Caco-2 (cell line): ENCODE measurements around the gene MEG3. TPM values are rescaled to one million over a fixed set of nuclear protein-coding genes. Genes with fewer than 3 reads are reported as not detected.
A peak's percentile ranks its signal among the peaks of the same experiment; 100 is the strongest.

ENCODE experiments used
- BruUV-seq: library from RNA; stranded (reverse); fragments of 400-500 nt; replicated peaks from 2 replicates; lab custom pipeline; 2021; lab: Mats Ljungman, UMichigan
- CTCF ChIA-PET: fragments of 300-600 bp; sonication (Branson Sonifier 250); formaldehyde crosslinking; loops from one replicate; lab custom pipeline; 2022; ENCODE audit warnings: antibody characterized with exemption; lab: Charles Lee
- POLR2A ChIA-PET: fragments of 300-600 bp; sonication (Branson Sonifier 250); formaldehyde crosslinking; loops from one replicate; lab custom pipeline; 2022; ENCODE audit warnings: antibody characterized with exemption; lab: Charles Lee
- DNase-seq, 2 experiments: peaks; one replicate each; pipeline versions ENCODE4 v3.0.0 to v3.0.0-alpha.2; 2020 to 2022
- H3K27me3 ChIP-seq: replicated peaks from 2 replicates; pipeline ENCODE4 v1.6.0; 2011; ENCODE audit warnings: low read length; ENCODE audit not compliant: control insufficient read depth, insufficient read depth
- H3K36me3 ChIP-seq: 2 replicates; pipeline ENCODE4 v1.5.1; 2011; ENCODE audit warnings: low read length; ENCODE audit not compliant: control insufficient read depth, insufficient read depth
- H3K4me1 ChIP-seq: fragments of 250-450 bp; sonication (Bioruptor Pico); 2 replicates; pipeline ENCODE4 v1.5.1; 2020; ENCODE audit warnings: mild to moderate bottlenecking
- H3K4me3 ChIP-seq: 2 replicates; pipeline ENCODE4 v1.5.1; 2011; ENCODE audit warnings: low read depth, mild to moderate bottlenecking, control low read depth, low read length
- H3K9me3 ChIP-seq: fragments of 250-450 bp; sonication (Bioruptor Pico); 2 replicates; pipeline ENCODE4 v1.5.1; 2020; ENCODE audit warnings: mild to moderate bottlenecking, moderate library complexity
- H3K27ac Mint-ChIP-seq: one replicate; pipeline ENCODE4 v1.8.0; 2022; ENCODE audit warnings: mixed read lengths; ENCODE audit not compliant: unreplicated experiment
- H3K27me3 Mint-ChIP-seq: one replicate; pipeline ENCODE4 v1.8.0; 2022; ENCODE audit warnings: mixed read lengths; ENCODE audit not compliant: insufficient read depth, unreplicated experiment
- H3K36me3 Mint-ChIP-seq: one replicate; pipeline ENCODE4 v1.8.0; 2022; ENCODE audit warnings: mild to moderate bottlenecking, mixed read lengths; ENCODE audit not compliant: insufficient read depth, unreplicated experiment
- H3K4me1 Mint-ChIP-seq: one replicate; pipeline ENCODE4 v1.8.0; 2022; ENCODE audit warnings: low read depth, mixed read lengths; ENCODE audit not compliant: unreplicated experiment
- H3K4me3 Mint-ChIP-seq: one replicate; pipeline ENCODE4 v1.8.0; 2022; ENCODE audit warnings: mild to moderate bottlenecking, moderate library complexity, mixed read lengths; ENCODE audit not compliant: unreplicated experiment
- H3K9me3 Mint-ChIP-seq: one replicate; pipeline ENCODE4 v1.8.0; 2022; ENCODE audit warnings: mixed read lengths; ENCODE audit not compliant: unreplicated experiment
- CTCF ChIP-seq, 2 experiments: fragments of 200-600 bp in 1 of 2; IDR thresholded peaks; 1 replicate in 1 of 2; 2 replicates in 1 of 2; pipeline versions ENCODE4 v1.5.1 to v1.8.0; 2011 to 2022; ENCODE audit warnings: antibody characterized with exemption in 1 of 2, control low read depth in 1 of 2, inconsistent platforms in 1 of 2, low read depth in 1 of 2, low read length in 1 of 2, mild to moderate bottlenecking in 1 of 2, moderate library complexity in 1 of 2; ENCODE audit not compliant: insufficient read depth in 1 of 2, severe bottlenecking in 1 of 2, unreplicated experiment in 1 of 2
- intact Hi-C: fragments of 100-400 bp; cut with micrococcal nuclease; formaldehyde crosslinking; loops from one replicate; pipeline ENCODE4 v1.10.0; 2022; ENCODE audit not compliant: unreplicated experiment
- total RNA-seq: library from RNA; stranded (reverse); gene quantifications from 2 replicates; pipeline ENCODE4 v1.2.3, GENCODE V29; 2022

The MEG3 gene
- total RNA-seq, 1 experiment from 2014 or later = not detected

DNA sequence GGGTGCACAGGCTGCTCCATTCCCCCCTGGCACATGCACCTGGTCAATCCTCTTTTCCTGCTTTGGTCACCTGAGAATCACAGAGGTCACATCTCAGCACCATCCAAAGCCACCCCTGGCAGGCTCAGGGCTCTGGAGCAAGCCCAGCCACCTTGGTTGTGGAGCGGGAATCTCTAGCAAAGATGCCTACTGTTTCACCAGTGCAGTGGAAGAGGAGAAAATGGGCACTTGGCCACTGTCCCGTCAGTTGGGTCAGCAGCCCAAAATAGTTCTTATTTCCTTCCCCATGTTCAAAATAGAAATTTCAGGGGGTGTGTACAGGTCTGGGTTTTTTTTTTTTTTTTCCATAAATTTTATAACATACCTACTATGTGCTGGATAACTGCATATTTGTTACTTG lies 59.3 kb downstream of the MEG3 start:
- Histone ChIP-seq H3K27me3 (no peaks in the 10 kb centered on the region), H3K9me3 (no peaks in the 10 kb centered on the region), H3K4me3 (no peak overlapping the region), H3K4me1 (no peaks in the 10 kb centered on the region), H3K36me3 (no peaks in the 10 kb centered on the region)
- ChIA-PET CTCF (interaction anchor here (0.6 kb wide), 1 partner anchor 816 kb away, joined by 3 read pairs; no protein-coding TSS in a partner anchor), POLR2A (no interaction called here)
- no peak for DNase-seq
- peaks cover 14% of the 10 kb centered on the region for H3K9me3 Mint-ChIP-seq
- no TSS peak for BruUV-seq
- H3K4me3 Mint-ChIP-seq = no peak overlapping the region
- no peaks in the 10 kb centered on the region for H3K4me1 Mint-ChIP-seq
- H3K36me3 Mint-ChIP-seq = no peaks in the 10 kb centered on the region
- TF ChIP-seq CTCF (IDR thresholded peaks at IDR 0.05; ENCODE audit: insufficient read depth in 1 of 2, low read depth in 1 of 2, low read length in 1 of 2, severe bottlenecking in 1 of 2, unreplicated experiment in 1 of 2) = no peak
- no peak overlapping the region for H3K27ac Mint-ChIP-seq
- peaks cover 16% of the 10 kb centered on the region for H3K27me3 Mint-ChIP-seq
- intact Hi-C loops = no loop called here

- no peak overlapping the region for H3K27ac Mint-ChIP-seq
- POLR2A ChIA-PET = no interaction called here
- BruUV-seq = no TSS peak
These were observed 59.7 kb downstream of the MEG3 start for GRCh38 chr14:100885617-100886016.

DNA sequence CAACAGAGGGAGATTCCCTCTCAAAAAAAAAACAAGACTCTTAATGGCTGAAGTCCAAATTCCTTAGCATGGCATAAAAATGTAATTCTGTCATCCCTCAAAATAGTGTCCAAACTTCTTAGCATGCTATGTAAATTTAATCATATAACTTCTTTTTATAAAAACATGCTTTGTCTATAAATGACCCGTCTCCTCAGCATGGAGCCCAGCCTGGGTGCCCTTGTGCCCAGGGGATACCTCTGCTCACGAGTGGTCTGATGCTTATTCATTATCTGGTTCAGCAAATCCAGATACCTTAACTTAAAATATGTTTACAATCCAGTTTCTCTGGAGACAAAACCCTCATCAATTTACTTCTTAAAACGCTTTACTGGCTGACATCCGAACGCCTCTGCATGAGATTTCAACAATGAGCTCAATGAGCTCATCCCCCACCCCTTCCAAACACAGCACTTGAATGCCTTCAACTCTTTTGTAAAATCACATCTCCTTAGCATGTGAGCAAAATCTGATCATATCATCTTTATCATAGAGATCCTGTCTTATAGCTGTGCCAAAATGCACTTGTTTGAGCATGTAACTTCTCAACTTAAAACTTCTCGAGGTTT lies 61.9 kb downstream of the MEG3 start:
- no peaks in the 10 kb centered on the region for H3K4me1 Mint-ChIP-seq
- H3K36me3 Mint-ChIP-seq = no peaks in the 10 kb centered on the region
- peaks cover 13% of the 10 kb centered on the region for H3K27me3 Mint-ChIP-seq
- Histone ChIP-seq H3K27me3 (no peaks in the 10 kb centered on the region), H3K4me1 (no peaks in the 10 kb centered on the region), H3K4me3 (no peak overlapping the region), H3K9me3 (no peaks in the 10 kb centered on the region), H3K36me3 (no peaks in the 10 kb centered on the region)
- ChIA-PET CTCF (interaction anchor here (0.6 to 1.0 kb wide), 2 partner anchors 13 to 17 kb away, joined by 3 to 4 read pairs; no protein-coding TSS in a partner anchor), POLR2A (no interaction called here)
- H3K9me3 Mint-ChIP-seq = peaks cover 2% of the 10 kb centered on the region
- no peak for DNase-seq
- no peak overlapping the region for H3K27ac Mint-ChIP-seq
- TF ChIP-seq CTCF (IDR thresholded peaks at IDR 0.05; ENCODE audit: insufficient read depth in 1 of 2, low read depth in 1 of 2, low read length in 1 of 2, severe bottlenecking in 1 of 2, unreplicated experiment in 1 of 2) = no peak
- no TSS peak for BruUV-seq
- no peak overlapping the region for H3K4me3 Mint-ChIP-seq
- intact Hi-C loops = no loop called here

More at GRCh38 chr14:100885617-100886016, 59.7 kb downstream of the MEG3 start:
- Histone ChIP-seq H3K4me3 (no peak overlapping the region), H3K9me3 (no peaks in the 10 kb centered on the region), H3K27me3 (no peaks in the 10 kb centered on the region), H3K36me3 (no peaks in the 10 kb centered on the region), H3K4me1 (no peaks in the 10 kb centered on the region)
- CTCF ChIA-PET = interaction anchor here (0.6 kb wide), 1 partner anchor 816 kb away, joined by 3 read pairs; no protein-coding TSS in a partner anchor
- TF ChIP-seq CTCF (IDR thresholded peaks at IDR 0.05; ENCODE audit: insufficient read depth in 1 of 2, low read depth in 1 of 2, low read length in 1 of 2, severe bottlenecking in 1 of 2, unreplicated experiment in 1 of 2) = no peak
- H3K36me3 Mint-ChIP-seq = no peaks in the 10 kb centered on the region
- intact Hi-C loops = no loop called here
- H3K4me3 Mint-ChIP-seq = no peak overlapping the region
- peaks cover 14% of the 10 kb centered on the region for H3K9me3 Mint-ChIP-seq
- peak in 1 of 2 experiments; percentile 9 for DNase-seq
- H3K4me1 Mint-ChIP-seq = no peaks in the 10 kb centered on the region
- H3K27me3 Mint-ChIP-seq = peaks cover 13% of the 10 kb centered on the region
